Measurements from ENCODE around the gene SARDH. TPM values are rescaled to one million over a fixed set of nuclear protein-coding genes. Genes with fewer than 3 reads are reported as not detected.

Gene SARDH
- total RNA-seq, 4 donors from 2014 or later: 0.39 to 2.9 (median 0.51) TPM

- Histone ChIP-seq H3K27ac (replicated peaks in 1 of 4) (no peak overlapping the region), H3K4me1 (peaks cover 4 to 8% (median 7%) of the 10 kb centered on the region in 4 donors), H3K36me3 (peaks cover 4 to 69% (median 37%) of the 10 kb centered on the region in 4 donors), H3K4me3 (no peak overlapping the region), H3K27me3 (no peaks in the 10 kb centered on the region), H3K9me3 (no peaks in the 10 kb centered on the region)
- TF ChIP-seq EP300 (IDR thresholded peaks at IDR 0.05) (no peak), POLR2A (IDR thresholded peaks at IDR 0.05; ENCODE audit: low read depth) (no peak), POLR2AphosphoS5 (IDR thresholded peaks at IDR 0.05) (no peak), CTCF (IDR thresholded peaks at IDR 0.05) (no peak)
- DNase-seq (ENCODE audit: extremely low spot score): no peak
- intact Hi-C loops (cut with DNase I): no loop called here
- WGBS: 84% methylated on average over 14 of the region's 19 CpGs
Observed at GRCh38 chr9:133779516-133780403, 41.6 kb upstream of the SARDH start.

DNA sequence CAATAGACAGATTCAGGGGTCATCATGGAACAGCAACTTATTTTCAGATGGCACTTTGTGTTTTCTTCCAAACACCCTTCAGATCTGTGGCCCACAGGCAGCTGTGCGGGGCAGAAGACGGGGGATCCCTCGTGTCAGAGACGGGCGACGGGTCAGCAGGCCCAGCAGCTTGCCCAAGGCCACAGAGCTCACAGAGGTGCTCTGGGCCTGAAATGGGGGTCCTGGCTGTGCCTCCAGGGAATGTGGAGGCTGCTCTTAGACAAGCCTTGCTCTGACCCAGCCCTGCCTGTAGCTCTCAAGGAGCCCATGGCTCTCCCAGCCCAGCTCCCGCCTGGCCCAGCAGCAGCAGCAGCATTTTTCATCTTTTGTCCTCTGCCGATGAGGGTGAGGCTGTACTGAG is 40.9 kb upstream of the SARDH start:
- intact Hi-C loops (cut with DNase I): no loop called here
- Histone ChIP-seq H3K4me1 (peaks cover 4 to 8% (median 7%) of the 10 kb centered on the region in 4 donors), H3K36me3 (peaks cover 8 to 69% (median 41%) of the 10 kb centered on the region in 4 donors), H3K9me3 (peaks cover 0 to 4% (median 1%) of the 10 kb centered on the region in 4 donors), H3K27ac (replicated peaks in 1 of 4) (no peak overlapping the region), H3K4me3 (no peak overlapping the region), H3K27me3 (no peaks in the 10 kb centered on the region)
- DNase-seq (ENCODE audit: extremely low spot score): no peak
- no peak for TF ChIP-seq POLR2A (IDR thresholded peaks at IDR 0.05; ENCODE audit: low read depth)
- WGBS: 99% methylated on average over 8 of the region's 8 CpGs

GRCh38 chr9:133778336-133779013 is 40.3 kb upstream of the SARDH start:
- intact Hi-C loops (cut with DNase I): no loop called here
- no peak overlapping the region for H3K4me3 ChIP-seq
- no peak overlapping the region for H3K27ac ChIP-seq (replicated peaks in 1 of 4)
- H3K36me3 ChIP-seq: peaks cover 10 to 71% (median 47%) of the 10 kb centered on the region in 4 donors
- no peaks in the 10 kb centered on the region for H3K27me3 ChIP-seq
- no peak for TF ChIP-seq POLR2A (IDR thresholded peaks at IDR 0.05; ENCODE audit: low read depth)
- no peak for TF ChIP-seq POLR2AphosphoS5 (IDR thresholded peaks at IDR 0.05)
- TF ChIP-seq CTCF (IDR thresholded peaks at IDR 0.05): no peak
- no peak for TF ChIP-seq EP300 (IDR thresholded peaks at IDR 0.05)
- peaks cover 4 to 8% (median 7%) of the 10 kb centered on the region in 4 donors for H3K4me1 ChIP-seq
- 92% methylated on average over 17 of the region's 20 CpGs for WGBS
- H3K9me3 ChIP-seq: peaks cover 0 to 8% (median 3%) of the 10 kb centered on the region in 4 donors
- no peak for DNase-seq (ENCODE audit: extremely low spot score)

DNA sequence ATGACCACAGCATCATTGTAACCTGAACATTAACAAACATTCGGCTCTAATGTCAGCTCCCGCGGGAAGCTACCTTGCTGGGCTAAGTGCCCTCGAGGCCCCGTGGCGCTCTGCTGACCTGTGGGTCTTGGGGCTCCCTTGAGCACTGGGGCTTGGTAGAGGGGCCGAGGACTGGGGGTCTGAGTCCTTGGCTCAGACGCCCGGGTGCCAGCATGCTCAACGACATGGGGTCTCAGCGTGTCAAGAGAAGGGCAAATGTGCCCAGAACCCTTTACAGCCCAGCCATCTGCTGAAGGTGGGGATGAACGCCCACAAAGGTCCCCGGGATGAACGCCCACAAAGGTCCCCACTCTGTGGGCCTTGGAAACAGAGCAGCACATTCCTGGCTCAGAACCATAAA is 39.7 kb upstream of the SARDH start:
- Histone ChIP-seq H3K36me3 (peaks cover 10 to 76% (median 48%) of the 10 kb centered on the region in 4 donors), H3K9me3 (peaks cover 0 to 8% (median 3%) of the 10 kb centered on the region in 4 donors), H3K27me3 (no peaks in the 10 kb centered on the region), H3K4me3 (no peak overlapping the region), H3K4me1 (peaks cover 4 to 8% (median 7%) of the 10 kb centered on the region in 4 donors), H3K27ac (replicated peaks in 1 of 4) (no peak overlapping the region)
- intact Hi-C loops (cut with DNase I): no loop called here
- 95% methylated on average over 11 of the region's 14 CpGs for WGBS
- no peak for DNase-seq (ENCODE audit: extremely low spot score)
- no peak for TF ChIP-seq POLR2A (IDR thresholded peaks at IDR 0.05; ENCODE audit: low read depth)

DNA sequence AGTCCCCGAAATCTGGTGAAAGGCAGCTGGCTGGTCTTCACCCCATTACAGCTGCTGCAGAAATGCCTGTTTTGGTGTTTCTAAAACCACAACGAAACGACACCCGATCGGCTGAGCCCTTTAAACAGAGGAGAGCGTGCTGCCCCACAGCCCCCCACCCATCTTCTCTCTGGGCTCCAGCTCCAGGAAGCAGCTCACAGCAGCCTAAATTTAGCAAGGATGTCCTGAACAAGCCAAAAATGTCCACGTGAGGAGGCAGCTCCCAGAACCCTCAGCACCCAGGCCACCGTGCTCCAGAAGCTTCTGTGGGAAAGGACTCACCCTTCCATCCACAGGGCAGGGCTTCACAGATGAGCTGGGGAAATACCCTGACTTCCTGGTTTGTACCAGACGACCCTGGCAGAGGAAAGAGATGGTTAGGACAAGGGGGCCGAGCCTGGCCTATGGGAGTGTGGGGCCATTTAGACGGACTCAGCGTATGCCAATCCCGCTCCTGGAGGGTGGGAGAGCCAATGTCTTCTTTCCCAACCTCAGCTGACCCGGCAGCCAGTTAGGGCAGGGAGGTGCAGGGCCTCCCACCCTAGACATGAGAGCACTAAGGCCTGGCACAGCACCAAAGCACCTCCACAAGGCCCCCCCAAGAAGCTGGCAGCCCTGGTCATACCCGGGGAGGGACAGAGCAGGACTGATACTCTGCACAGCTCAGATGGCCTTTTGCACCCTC is 39.1 kb upstream of the SARDH start:
- 66% methylated on average over 6 of the region's 15 CpGs for WGBS
- intact Hi-C loops (cut with DNase I): no loop called here

More for the DNA sequence above, 39.1 kb upstream of the SARDH start:
- no peak for TF ChIP-seq EP300 (IDR thresholded peaks at IDR 0.05)
- Histone ChIP-seq H3K36me3 (peaks cover 10 to 83% (median 50%) of the 10 kb centered on the region in 4 donors), H3K4me3 (no peak overlapping the region), H3K4me1 (peaks cover 4 to 8% (median 7%) of the 10 kb centered on the region in 4 donors), H3K27me3 (no peaks in the 10 kb centered on the region), H3K27ac (replicated peaks in 1 of 4) (no peak overlapping the region), H3K9me3 (peaks cover 0 to 8% (median 3%) of the 10 kb centered on the region in 4 donors)
- no peak for DNase-seq (ENCODE audit: extremely low spot score)

All from esophagus muscularis mucosa (tissue), 4 donors.